NT2/D1 (cell line): ENCODE data around the gene SOWAHC.
A peak's percentile ranks its signal among the peaks of the same experiment; 100 is the strongest.

ENCODE experiments used
- DNase-seq: peaks from one replicate; pipeline ENCODE4 v3.0.0-alpha.2; 2011; ENCODE audit warnings: low read depth, low spot score
- H3K27me3 ChIP-seq: 2 replicates; pipeline ENCODE4 v1.6.0; 2011; ENCODE audit warnings: mild to moderate bottlenecking; ENCODE audit not compliant: insufficient read length, insufficient read depth
- H3K36me3 ChIP-seq: 2 replicates; pipeline ENCODE4 v1.6.1; 2011; ENCODE audit warnings: mild to moderate bottlenecking, low read length, mixed read lengths; ENCODE audit not compliant: insufficient read depth, insufficient read length
- H3K4me1 ChIP-seq: 2 replicates; pipeline ENCODE4 v1.5.1; 2011; ENCODE audit not compliant: insufficient read depth, insufficient read length
- H3K4me3 ChIP-seq: 2 replicates; pipeline ENCODE4 v1.5.1; 2011; ENCODE audit warnings: low read depth; ENCODE audit not compliant: insufficient read length
- H3K9ac ChIP-seq: 2 replicates; pipeline ENCODE4 v1.6.0; 2011; ENCODE audit warnings: low read depth; ENCODE audit not compliant: insufficient read length
- H3K9me3 ChIP-seq: 2 replicates; pipeline ENCODE4 v1.5.1; 2011; ENCODE audit warnings: mild to moderate bottlenecking, low read length; ENCODE audit not compliant: insufficient read depth
- SUZ12 ChIP-seq: IDR thresholded peaks from 2 replicates; pipeline ENCODE4 v1.6.1; 2011; ENCODE audit not compliant: insufficient read length, insufficient read depth; ENCODE audit errors: extremely low read depth
- YY1 ChIP-seq: IDR thresholded peaks from 2 replicates; pipeline ENCODE4 v1.6.1; 2011; ENCODE audit not compliant: insufficient read length, insufficient read depth
- ZNF274 ChIP-seq: IDR thresholded peaks from 2 replicates; pipeline ENCODE4 v1.6.1; 2011; ENCODE audit warnings: mild to moderate bottlenecking, low read depth, low read length

Gene SOWAHC

GRCh38 chr2:109609352-109610024 lies 4.7 kb upstream of the SOWAHC start:
- TF ChIP-seq SUZ12 (no peak), YY1 (no peak)
- Histone ChIP-seq H3K36me3 (peaks cover 6% of the 10 kb centered on the region), H3K9me3 (no peaks in the 10 kb centered on the region), H3K4me1 (no peaks in the 10 kb centered on the region), H3K9ac (no peak overlapping the region), H3K4me3 (no peak overlapping the region), H3K27me3 (no peaks in the 10 kb centered on the region)
- DNase-seq: no peak

DNA sequence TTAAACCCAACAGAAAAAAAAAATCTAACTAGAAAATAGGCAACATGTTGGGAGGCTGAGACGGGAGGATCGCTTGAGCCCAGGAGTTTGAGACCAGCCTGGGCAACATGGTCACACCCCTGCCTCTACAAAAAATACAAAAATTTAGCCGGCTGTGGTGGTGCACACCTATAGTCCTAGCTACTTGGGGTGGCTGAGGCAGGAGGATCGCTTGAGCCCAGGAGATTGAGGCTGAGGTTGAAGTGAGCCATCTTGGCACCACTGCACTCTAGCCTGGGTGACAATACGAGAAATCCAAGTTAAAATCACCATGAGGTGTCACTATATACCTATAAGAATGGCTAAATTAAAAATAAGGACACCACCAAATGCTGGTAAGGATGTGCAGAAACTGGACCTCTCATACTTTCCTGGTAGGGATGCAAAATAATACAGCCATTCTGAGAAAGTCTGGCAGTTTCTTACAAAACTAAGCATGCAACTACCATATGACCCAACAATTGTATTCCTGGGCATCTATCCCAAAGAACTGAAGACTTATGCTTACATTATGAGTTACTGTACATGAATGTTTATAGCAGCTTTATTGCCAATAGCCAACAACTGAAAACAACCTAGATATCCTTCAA lies 2.6 kb upstream of the SOWAHC start:
- H3K9me3 ChIP-seq: no peaks in the 10 kb centered on the region
- DNase-seq: no peak
- H3K36me3 ChIP-seq: peaks cover 16% of the 10 kb centered on the region
- peaks cover 6% of the 10 kb centered on the region for H3K27me3 ChIP-seq
- H3K9ac ChIP-seq: no peak overlapping the region
- TF ChIP-seq SUZ12 (no peak), ZNF274 (no peak), YY1 (no peak)
- no peak overlapping the region for H3K4me3 ChIP-seq
- peaks cover 4% of the 10 kb centered on the region for H3K4me1 ChIP-seq

DNA sequence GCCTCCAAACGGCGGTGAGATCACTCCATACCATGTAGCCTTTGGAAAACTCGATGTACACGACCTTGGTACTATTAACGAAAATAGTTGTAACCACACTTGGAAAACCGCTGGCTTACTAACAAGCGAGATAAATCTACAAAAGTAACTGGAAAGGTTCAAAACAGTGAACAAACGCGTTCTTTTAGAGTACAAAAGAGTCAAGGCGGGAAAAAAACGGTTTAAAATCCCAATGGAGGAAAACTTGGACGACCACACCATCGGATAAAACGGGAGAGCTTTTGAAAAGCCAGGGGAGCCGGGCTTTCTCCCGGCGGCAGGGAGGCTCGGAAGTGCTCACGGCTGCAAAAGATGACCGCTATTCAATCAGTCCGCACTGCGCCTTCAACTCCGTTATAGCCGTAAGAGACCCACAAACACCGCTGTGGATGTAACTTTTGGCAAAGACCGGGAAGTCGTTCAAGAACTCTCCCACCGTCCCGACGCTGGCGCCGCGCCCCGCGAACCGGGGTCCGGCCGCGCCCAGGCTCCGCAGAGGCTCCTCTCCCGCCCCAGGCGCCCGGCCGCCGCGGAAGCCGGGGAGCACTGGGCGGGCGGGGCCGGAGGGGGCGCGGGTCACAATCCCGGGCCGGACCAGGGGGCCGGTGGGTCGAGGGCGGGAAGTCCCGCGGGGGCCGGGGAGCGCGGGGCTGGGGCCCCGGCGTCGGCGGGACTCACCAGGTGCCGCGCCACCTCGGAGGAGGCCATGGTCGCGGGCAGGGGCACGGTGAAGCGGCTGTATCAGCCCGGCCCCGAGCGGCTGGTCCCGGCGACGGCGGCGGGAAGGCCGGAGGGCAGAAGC lies 863 bp upstream of the SOWAHC start:
- peak overlapping the region; percentile 96 for H3K9ac ChIP-seq
- DNase-seq: no peak
- peaks cover 6% of the 10 kb centered on the region for H3K27me3 ChIP-seq
- peaks cover 6% of the 10 kb centered on the region for H3K4me1 ChIP-seq
- peak overlapping the region; percentile 88 for H3K4me3 ChIP-seq
- peaks cover 31% of the 10 kb centered on the region for H3K36me3 ChIP-seq
- no peak for TF ChIP-seq ZNF274
- TF ChIP-seq SUZ12: no peak
- TF ChIP-seq YY1: no peak
- no peaks in the 10 kb centered on the region for H3K9me3 ChIP-seq

DNA sequence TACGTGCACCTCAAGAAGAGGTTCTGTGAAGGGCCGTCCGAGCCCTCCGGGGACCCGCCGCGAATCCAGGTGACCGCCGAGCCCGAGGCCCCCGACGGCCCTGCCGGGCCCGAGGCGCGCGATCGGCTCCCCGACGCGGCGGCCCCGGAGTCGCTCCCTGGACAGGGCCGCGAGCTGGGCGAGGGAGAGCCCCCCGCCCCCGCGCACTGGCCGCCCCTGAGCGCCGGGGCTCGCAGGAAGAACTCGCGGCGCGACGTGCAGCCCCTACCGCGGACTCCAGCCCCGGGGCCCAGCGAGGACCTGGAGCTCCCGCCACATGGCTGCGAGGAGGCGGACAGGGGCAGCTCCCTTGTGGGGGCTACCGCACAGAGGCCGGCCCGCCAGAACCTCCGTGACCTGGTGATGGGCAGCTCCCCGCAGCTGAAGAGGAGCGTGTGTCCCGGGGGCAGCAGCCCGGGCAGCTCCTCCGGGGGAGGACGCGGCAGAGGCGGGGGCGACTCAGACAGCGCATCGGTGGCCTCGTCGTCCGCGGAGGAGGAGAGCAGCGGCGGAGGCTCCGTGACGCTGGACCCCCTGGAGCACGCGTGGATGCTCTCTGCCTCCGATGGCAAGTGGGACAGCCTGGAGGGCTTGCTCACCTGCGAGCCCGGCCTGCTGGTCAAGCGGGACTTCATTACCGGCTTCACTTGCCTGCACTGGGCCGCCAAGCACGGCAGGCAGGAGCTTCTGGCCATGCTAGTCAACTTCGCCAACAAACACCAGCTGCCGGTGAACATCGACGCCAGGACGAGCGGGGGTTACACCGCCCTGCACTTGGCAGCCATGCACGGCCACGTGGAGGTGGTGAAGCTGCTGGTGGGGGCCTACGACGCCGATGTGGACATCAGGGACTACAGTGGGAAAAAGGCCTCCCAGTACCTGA lies 812 bp downstream of the SOWAHC start:
- no peak for DNase-seq
- Histone ChIP-seq H3K9ac (peak overlapping the region; percentile 94), H3K9me3 (no peaks in the 10 kb centered on the region), H3K4me3 (peak overlapping the region; percentile 83), H3K4me1 (peaks cover 6% of the 10 kb centered on the region), H3K36me3 (peaks cover 34% of the 10 kb centered on the region), H3K27me3 (peaks cover 6% of the 10 kb centered on the region)
- no peak for TF ChIP-seq ZNF274

GRCh38 chr2:109615637-109616144 lies 1.5 kb downstream of the SOWAHC start:
- peaks cover 6% of the 10 kb centered on the region for H3K4me1 ChIP-seq
- DNase-seq: no peak
- peaks cover 31% of the 10 kb centered on the region for H3K36me3 ChIP-seq
- H3K9ac ChIP-seq: peak overlapping the region; percentile 94
- H3K27me3 ChIP-seq: peaks cover 6% of the 10 kb centered on the region
- TF ChIP-seq YY1: no peak
- no peak for TF ChIP-seq ZNF274
- TF ChIP-seq SUZ12: no peak
- H3K4me3 ChIP-seq: peak overlapping the region; percentile 83
- H3K9me3 ChIP-seq: no peaks in the 10 kb centered on the region

DNA sequence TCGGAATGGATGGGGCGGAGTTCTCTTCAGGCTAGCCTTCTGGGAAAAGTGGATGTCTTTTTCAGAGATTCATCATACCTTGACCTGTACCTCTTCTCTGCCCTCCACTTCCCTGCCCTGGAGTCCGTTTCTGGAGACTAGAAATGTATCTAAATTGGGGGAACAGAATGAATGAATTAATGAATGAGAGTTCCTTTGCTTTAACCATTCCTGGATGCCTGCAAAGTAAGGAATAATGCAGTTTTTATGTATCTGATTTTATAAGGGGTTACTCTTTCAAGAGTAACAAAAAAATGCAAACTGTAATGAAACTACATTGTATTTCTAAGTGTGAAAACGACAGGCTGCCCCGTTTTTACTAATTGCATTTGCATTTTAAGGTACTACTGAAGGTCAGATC lies 2.0 kb downstream of the SOWAHC start:
- Histone ChIP-seq H3K27me3 (peaks cover 6% of the 10 kb centered on the region), H3K4me1 (peaks cover 6% of the 10 kb centered on the region), H3K9me3 (no peaks in the 10 kb centered on the region), H3K9ac (peak overlapping the region; percentile 94), H3K36me3 (peaks cover 29% of the 10 kb centered on the region), H3K4me3 (peak overlapping the region; percentile 83)
- TF ChIP-seq ZNF274 (no peak), SUZ12 (no peak), YY1 (no peak)
- no peak for DNase-seq
